AG09319 (cell line): ENCODE data around the gene ASB2.

Experiments used
- DNase-seq: peaks from one replicate; pipeline ENCODE4 v3.0.0-alpha.2; 2010; ENCODE audit warnings: low read depth; ENCODE audit errors: extremely low read depth
- TF ChIP-seq, protein P1 (sequence below): IDR thresholded peaks from 2 replicates; pipeline ENCODE4 v1.5.1; 2011; ENCODE audit warnings: low read depth, mild to moderate bottlenecking, inconsistent platforms, low read length, moderate library complexity

Gene ASB2, protein sequence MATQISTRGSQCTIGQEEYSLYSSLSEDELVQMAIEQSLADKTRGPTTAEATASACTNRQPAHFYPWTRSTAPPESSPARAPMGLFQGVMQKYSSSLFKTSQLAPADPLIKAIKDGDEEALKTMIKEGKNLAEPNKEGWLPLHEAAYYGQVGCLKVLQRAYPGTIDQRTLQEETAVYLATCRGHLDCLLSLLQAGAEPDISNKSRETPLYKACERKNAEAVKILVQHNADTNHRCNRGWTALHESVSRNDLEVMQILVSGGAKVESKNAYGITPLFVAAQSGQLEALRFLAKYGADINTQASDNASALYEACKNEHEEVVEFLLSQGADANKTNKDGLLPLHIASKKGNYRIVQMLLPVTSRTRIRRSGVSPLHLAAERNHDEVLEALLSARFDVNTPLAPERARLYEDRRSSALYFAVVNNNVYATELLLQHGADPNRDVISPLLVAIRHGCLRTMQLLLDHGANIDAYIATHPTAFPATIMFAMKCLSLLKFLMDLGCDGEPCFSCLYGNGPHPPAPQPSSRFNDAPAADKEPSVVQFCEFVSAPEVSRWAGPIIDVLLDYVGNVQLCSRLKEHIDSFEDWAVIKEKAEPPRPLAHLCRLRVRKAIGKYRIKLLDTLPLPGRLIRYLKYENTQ

DNA sequence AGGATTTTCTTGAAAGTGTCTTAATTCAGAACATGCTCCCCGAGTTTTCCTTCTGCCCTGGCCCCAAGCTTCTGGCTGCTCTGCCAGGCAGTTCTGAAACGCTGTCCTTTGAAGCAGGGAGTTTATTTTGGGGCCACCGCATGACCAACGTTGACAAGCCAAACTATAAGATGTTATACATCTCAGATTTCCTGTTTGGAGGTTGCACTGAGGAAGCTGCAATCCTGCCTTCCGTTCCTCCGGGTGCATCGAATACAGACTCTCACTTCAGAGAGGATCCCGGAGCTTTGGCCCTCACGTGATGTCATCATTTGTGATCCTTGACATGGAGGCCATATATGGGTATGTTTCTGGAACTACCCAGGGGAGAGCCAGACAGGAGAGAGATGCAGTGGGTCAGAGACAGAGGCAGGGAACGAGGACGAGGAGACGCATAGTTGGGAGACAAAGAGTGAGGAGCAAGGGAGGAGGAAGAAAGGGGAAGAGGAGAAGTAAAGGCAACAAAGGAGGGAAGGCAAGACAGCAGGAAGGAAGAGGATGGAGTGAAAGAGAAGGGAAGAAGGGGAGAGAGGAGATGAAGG, at the start of gene ASB2:
TSS of gene ASB2 (minus strand) at position 94 of the 581 bp plus-strand sequence. CDS start 12,031 bp downstream, outside the sequence.
- TF ChIP-seq, protein P1, sequence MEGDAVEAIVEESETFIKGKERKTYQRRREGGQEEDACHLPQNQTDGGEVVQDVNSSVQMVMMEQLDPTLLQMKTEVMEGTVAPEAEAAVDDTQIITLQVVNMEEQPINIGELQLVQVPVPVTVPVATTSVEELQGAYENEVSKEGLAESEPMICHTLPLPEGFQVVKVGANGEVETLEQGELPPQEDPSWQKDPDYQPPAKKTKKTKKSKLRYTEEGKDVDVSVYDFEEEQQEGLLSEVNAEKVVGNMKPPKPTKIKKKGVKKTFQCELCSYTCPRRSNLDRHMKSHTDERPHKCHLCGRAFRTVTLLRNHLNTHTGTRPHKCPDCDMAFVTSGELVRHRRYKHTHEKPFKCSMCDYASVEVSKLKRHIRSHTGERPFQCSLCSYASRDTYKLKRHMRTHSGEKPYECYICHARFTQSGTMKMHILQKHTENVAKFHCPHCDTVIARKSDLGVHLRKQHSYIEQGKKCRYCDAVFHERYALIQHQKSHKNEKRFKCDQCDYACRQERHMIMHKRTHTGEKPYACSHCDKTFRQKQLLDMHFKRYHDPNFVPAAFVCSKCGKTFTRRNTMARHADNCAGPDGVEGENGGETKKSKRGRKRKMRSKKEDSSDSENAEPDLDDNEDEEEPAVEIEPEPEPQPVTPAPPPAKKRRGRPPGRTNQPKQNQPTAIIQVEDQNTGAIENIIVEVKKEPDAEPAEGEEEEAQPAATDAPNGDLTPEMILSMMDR = no peak
- no peak for DNase-seq

DNA sequence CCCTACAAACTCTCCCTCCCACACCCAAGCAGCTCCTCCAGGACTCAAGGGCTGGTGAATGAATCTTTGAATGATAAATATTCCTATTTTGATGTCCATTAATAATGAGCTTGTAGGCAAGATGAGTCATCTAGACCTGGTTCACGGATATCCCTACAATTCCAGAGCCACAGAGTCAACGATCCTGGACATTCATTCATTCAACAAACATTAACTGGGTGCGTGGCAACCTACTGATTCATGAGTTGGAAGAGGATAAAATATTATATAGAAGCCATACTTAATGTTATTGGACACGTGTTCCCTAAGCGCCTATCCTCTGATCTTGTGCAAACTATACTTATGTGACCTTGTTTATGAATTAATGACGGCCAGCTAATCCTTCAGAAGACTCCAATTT, 49.4 kb upstream of the ASB2 start:
- DNase-seq = no peak
- TF ChIP-seq, protein P1 = no peak

DNA sequence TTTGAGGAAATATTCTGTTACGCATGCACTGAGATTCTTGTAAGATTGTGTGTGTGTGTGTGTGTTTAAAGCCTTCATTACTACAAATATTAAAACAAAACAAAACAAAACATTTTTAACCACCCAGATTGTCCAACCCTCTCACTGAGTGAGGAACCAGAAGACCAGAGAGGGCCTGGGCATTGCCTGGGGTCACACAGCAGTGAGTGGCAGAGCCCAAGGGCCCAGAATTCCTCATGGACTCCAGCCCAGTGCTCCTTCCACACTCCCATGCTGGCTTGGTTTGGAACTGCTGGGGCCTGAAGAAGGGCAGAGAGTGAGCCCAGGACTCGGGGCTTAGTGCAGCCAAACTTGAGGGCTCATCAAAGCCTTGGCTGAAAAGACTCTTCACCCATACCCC, 48.2 kb upstream of the ASB2 start:
- DNase-seq = no peak
- TF ChIP-seq, protein P1 = no peak

DNA sequence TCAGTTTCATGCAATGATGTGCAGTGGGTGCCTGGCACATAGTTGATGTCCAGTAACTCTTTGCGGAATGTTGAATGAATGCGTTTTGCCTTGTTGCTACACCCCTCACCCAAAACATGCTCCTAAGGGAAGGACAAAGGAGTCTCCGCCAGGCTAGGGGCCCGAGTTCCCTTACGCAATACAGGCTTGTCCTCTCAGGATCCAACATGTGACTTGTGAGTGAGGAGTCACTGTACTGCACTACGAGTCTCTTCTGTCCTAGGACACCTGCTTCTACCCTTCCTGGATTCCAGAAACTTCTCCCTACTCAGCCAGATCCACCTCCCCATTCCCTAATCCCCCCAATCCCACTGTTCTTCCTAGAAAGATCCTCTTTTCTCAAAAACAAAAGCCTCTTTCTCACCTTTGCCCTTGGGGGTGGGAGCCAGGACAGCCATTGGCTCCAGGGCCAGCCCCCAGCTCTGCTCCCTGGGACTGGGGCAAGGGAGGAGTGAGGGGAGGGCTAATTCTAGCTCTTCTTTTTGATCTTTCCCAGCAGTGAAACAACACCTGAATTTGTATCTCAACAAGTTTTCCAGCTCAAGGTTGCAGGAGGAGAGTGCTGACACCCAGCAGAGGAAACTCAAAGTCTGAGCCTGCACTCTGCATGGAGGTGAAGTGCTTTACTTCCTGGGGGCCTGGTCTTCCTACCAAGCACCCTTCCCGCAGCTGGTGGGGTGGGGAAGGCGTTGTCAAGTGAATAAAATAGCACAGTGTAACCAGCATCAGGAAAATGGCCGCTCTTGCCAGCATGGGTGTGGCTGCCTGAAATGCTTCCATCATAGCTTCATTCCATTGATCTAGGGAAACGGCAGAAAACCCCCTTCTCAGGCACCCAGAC, 46.4 kb upstream of the ASB2 start:
- DNase-seq = no peak
- TF ChIP-seq, protein P1 = no peak

DNA sequence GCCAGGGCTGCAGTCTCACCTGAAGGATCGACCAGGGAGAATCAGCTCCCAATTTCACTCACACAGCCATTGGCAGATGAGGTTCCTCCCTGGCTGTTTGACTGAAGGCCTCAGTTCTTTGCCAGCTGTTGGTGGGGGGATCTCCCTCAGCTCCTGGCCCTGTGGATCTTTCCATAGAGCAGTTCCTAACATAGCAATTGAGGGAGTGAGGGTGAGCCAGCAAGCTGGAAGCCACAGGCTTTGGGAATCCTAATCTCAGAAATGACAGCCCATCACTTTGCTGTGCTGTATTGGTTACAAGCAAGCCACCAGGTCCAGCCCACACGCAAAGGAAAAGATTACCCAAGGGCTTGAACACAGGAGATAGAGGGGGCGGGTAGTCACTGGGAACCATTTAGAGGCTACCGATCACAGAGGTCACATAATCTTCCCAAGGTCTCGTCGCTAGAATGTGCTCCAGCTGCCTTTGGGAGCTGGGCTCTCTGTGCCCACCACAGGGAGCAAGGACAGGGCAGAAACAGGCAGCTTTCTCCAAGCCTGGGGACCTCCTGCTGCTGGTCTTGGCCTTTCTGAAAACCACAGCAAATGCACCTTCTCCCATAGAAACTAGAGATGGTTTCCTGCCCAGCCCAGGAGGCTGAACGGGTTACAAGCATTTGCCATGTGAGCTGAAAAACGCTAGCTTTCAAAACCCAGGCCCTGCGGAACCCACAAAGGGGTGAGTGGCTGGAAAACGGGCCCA, 45.2 kb upstream of the ASB2 start:
- TF ChIP-seq, protein P1 = no peak
- DNase-seq = no peak

DNA sequence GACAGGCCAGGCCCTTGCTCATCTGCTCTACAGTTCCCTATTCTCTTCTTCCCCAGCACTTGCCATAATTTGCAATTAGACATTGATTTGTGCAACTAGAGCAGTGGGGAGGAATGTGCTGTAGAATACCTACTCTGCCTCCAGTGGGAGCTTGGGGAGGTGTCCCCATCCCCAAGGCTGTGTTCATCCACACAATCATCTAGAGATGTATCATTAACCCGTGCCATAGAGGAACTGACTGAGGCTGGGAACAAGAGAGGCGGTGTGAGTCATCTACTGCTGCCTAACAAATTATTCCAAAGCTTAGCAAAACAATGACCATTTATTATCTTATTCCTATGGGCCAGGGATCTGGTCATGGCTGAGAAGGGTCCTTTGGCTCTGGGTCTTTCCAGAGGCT, 44.6 kb upstream of the ASB2 start:
- DNase-seq = no peak
- TF ChIP-seq, protein P1 = no peak
